ENCODE measurements around the gene UBTD2. TPM values are rescaled to one million over a fixed set of nuclear protein-coding genes. Genes with fewer than 3 reads are reported as not detected.

The UBTD2 gene
- total and polyA plus RNA-seq, 2 experiments from 2014 or later = 17.9 to 46.3 TPM

DNA sequence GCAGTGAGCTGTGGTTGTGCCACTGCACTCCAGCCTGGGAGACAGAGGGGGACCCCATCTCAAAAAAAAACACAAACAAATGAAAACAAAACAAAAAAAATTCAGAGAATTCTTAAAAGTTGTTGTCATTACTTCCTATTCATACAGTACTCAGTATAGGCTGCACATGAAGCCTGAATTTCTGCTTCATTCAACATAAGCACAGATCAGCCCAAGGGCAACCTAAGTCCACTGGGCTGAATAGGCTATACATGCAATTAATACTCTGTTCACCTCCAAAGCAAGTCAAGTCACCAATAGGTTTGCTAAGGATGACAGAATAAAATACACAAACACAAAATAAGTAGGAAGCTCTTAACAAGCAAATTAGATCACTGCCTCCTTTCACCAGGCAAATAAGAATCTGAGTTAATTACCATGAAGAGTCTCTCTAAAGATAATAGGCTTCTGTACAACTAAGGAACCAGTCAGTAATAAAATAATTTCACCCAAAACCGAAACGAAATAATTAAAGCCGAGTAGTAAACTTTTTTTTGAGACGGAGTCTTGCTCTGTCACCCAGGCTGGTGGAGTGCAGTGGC, 18.7 kb downstream of the UBTD2 start (continued):
- no peak for TF ChIP-seq STAT1 (IDR thresholded peaks at IDR 0.05; ENCODE audit: unreplicated experiment)
- no peak for TF ChIP-seq EZH2phosphoT487 (IDR thresholded peaks at IDR 0.05; ENCODE audit: unreplicated experiment)
- TF ChIP-seq, protein P1, sequence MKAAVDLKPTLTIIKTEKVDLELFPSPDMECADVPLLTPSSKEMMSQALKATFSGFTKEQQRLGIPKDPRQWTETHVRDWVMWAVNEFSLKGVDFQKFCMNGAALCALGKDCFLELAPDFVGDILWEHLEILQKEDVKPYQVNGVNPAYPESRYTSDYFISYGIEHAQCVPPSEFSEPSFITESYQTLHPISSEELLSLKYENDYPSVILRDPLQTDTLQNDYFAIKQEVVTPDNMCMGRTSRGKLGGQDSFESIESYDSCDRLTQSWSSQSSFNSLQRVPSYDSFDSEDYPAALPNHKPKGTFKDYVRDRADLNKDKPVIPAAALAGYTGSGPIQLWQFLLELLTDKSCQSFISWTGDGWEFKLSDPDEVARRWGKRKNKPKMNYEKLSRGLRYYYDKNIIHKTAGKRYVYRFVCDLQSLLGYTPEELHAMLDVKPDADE (IDR thresholded peaks at IDR 0.05) = no peak
- TF ChIP-seq, protein P2, sequence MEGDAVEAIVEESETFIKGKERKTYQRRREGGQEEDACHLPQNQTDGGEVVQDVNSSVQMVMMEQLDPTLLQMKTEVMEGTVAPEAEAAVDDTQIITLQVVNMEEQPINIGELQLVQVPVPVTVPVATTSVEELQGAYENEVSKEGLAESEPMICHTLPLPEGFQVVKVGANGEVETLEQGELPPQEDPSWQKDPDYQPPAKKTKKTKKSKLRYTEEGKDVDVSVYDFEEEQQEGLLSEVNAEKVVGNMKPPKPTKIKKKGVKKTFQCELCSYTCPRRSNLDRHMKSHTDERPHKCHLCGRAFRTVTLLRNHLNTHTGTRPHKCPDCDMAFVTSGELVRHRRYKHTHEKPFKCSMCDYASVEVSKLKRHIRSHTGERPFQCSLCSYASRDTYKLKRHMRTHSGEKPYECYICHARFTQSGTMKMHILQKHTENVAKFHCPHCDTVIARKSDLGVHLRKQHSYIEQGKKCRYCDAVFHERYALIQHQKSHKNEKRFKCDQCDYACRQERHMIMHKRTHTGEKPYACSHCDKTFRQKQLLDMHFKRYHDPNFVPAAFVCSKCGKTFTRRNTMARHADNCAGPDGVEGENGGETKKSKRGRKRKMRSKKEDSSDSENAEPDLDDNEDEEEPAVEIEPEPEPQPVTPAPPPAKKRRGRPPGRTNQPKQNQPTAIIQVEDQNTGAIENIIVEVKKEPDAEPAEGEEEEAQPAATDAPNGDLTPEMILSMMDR (conservative IDR thresholded peaks at IDR 0.05; ENCODE audit: low read depth in 2 of 2) = no peak
- no peak for TF ChIP-seq POLR2AphosphoS5 (IDR thresholded peaks at IDR 0.05; ENCODE audit: low read depth)
- no peak for TF ChIP-seq ZNF114 (CRISPR knock-in tag; IDR thresholded peaks at IDR 0.05)
- no peak for TF ChIP-seq NANOG (IDR thresholded peaks at IDR 0.05; ENCODE audit: borderline replicate concordance)
- TF ChIP-seq JUNB (IDR thresholded peaks at IDR 0.05; ENCODE audit: unreplicated experiment) = no peak

DNA sequence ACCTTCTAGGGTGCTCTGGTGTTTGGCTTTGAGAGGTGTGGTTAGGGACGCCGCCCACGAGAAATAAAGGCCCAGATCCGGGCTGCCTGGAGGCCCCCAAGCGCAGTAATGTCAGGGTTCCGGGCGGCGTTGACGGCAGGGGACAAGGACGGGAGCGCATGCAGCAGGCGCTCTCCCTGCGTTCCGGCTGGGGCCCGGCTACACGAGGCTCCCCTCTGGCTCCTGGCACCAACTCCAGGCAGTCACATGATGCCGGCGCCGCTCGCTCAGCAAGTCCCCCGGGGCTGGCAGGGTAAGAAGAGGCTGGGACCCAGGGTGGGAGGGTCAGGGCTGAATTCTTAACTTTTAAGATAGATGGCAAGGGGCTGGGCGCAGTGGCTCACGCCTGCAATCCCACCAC, 28.1 kb downstream of the UBTD2 start:
- no peak overlapping the region for H3K4me3 ChIP-seq
- no peak overlapping the region for H3K4me2 ChIP-seq
- H3K4me1 Mint-ChIP-seq = no peaks in the 10 kb centered on the region
- no peak overlapping the region for H3K27ac Mint-ChIP-seq
- peaks cover 20% of the 10 kb centered on the region; the same call in 2 of the 3 replicates for H3K9me3 Mint-ChIP-seq
- H3K9me2 ChIP-seq (ENCODE audit: insufficient read depth) = 0 out of 2 replicates have a peak, but pooled peaks cover 3% of the 10 kb centered on the region
- H3K4me3 Mint-ChIP-seq = no peak overlapping the region
- peaks cover 68% of the 10 kb centered on the region for H3K36me3 Mint-ChIP-seq (ENCODE audit: low read depth)
- H3K27me3 ChIP-seq (ENCODE audit: insufficient read depth) = no peaks in the 10 kb centered on the region
- H3K27me3 Mint-ChIP-seq (ENCODE audit: insufficient read depth, low read depth, poor library complexity) = peaks cover 6% of the 10 kb centered on the region
- H3K27ac ChIP-seq (ENCODE audit: low read depth) = no peak overlapping the region
- H3K36me3 ChIP-seq (ENCODE audit: insufficient read depth) = peaks cover 7% of the 10 kb centered on the region
- ATAC-seq = no peak
- H3K79me2 ChIP-seq (replicated peaks; ENCODE audit: insufficient read depth) = peaks cover 94% of the 10 kb centered on the region
- H4K20me1 ChIP-seq (replicated peaks; ENCODE audit: insufficient read depth) = peaks cover 50% of the 10 kb centered on the region
- H3K4me1 ChIP-seq (ENCODE audit: insufficient read depth) = no peaks in the 10 kb centered on the region
- no peak for DNase-seq (ENCODE audit: low spot score)
- H3F3A ChIP-seq (replicated peaks; ENCODE audit: low read depth) = 0 out of 2 replicates have a peak, but pooled peaks cover 3% of the 10 kb centered on the region
- no peak overlapping the region for H2AFZ ChIP-seq
- TF ChIP-seq NANOG (IDR thresholded peaks at IDR 0.05; ENCODE audit: borderline replicate concordance) (no peak), EZH2phosphoT487 (IDR thresholded peaks at IDR 0.05; ENCODE audit: unreplicated experiment) (no peak), ZNF331 (CRISPR knock-in tag; IDR thresholded peaks at IDR 0.05; ENCODE audit: low read depth) (no peak), CREB1 (CRISPR knock-in tag; IDR thresholded peaks at IDR 0.05; ENCODE audit: low read depth) (no peak), EZH2 (IDR thresholded peaks at IDR 0.05; ENCODE audit: low read depth, unreplicated experiment) (no peak), ZNF114 (CRISPR knock-in tag; IDR thresholded peaks at IDR 0.05) (no peak), POLR2AphosphoS5 (IDR thresholded peaks at IDR 0.05; ENCODE audit: low read depth) (no peak), JUNB (IDR thresholded peaks at IDR 0.05; ENCODE audit: unreplicated experiment) (no peak)
- TF ChIP-seq, protein P3, sequence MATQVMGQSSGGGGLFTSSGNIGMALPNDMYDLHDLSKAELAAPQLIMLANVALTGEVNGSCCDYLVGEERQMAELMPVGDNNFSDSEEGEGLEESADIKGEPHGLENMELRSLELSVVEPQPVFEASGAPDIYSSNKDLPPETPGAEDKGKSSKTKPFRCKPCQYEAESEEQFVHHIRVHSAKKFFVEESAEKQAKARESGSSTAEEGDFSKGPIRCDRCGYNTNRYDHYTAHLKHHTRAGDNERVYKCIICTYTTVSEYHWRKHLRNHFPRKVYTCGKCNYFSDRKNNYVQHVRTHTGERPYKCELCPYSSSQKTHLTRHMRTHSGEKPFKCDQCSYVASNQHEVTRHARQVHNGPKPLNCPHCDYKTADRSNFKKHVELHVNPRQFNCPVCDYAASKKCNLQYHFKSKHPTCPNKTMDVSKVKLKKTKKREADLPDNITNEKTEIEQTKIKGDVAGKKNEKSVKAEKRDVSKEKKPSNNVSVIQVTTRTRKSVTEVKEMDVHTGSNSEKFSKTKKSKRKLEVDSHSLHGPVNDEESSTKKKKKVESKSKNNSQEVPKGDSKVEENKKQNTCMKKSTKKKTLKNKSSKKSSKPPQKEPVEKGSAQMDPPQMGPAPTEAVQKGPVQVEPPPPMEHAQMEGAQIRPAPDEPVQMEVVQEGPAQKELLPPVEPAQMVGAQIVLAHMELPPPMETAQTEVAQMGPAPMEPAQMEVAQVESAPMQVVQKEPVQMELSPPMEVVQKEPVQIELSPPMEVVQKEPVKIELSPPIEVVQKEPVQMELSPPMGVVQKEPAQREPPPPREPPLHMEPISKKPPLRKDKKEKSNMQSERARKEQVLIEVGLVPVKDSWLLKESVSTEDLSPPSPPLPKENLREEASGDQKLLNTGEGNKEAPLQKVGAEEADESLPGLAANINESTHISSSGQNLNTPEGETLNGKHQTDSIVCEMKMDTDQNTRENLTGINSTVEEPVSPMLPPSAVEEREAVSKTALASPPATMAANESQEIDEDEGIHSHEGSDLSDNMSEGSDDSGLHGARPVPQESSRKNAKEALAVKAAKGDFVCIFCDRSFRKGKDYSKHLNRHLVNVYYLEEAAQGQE (IDR thresholded peaks at IDR 0.05; ENCODE audit: unreplicated experiment) = no peak
- TF ChIP-seq, protein P1 (IDR thresholded peaks at IDR 0.05) = no peak

Data from GM23338 (cell line).